Hepatic stellate cell (primary cell): ENCODE measurements around the gene CTNNA1.
A peak's percentile ranks its signal among the peaks of the same experiment; 100 is the strongest.

Experiments
- DNase-seq: peaks from one replicate; pipeline ENCODE4 v3.0.0; 2011; ENCODE audit warnings: low spot score

Gene CTNNA1

GRCh38 chr5:138849882-138850281 lies 96.7 kb downstream of the CTNNA1 start:
- DNase-seq: no peak

GRCh38 chr5:138850865-138851435 lies 97.7 kb downstream of the CTNNA1 start:
- DNase-seq: no peak

- no peak for DNase-seq
Measured at GRCh38 chr5:138853132-138853531, 99.9 kb downstream of the CTNNA1 start.

GRCh38 chr5:138867011-138867410 lies 113.8 kb downstream of the CTNNA1 start:
- no peak for DNase-seq

GRCh38 chr5:138869038-138869437 lies 115.8 kb downstream of the CTNNA1 start:
- no peak for DNase-seq

GRCh38 chr5:138869763-138870500 lies 116.7 kb downstream of the CTNNA1 start:
- DNase-seq: peak; percentile 7

GRCh38 chr5:138870611-138871010 lies 117.4 kb downstream of the CTNNA1 start:
- DNase-seq: no peak

GRCh38 chr5:138872841-138873465 lies 119.7 kb downstream of the CTNNA1 start:
- no peak for DNase-seq

GRCh38 chr5:138873466-138874221 lies 120.4 kb downstream of the CTNNA1 start:
- no peak for DNase-seq

- no peak for DNase-seq
Measured at GRCh38 chr5:138874241-138874640, 121.0 kb downstream of the CTNNA1 start.

GRCh38 chr5:138874771-138875551 lies 121.7 kb downstream of the CTNNA1 start, which contains the start of gene LRRTM2:
LRRTM2 (minus strand) TSS chr5:138875335; CDS start chr5:138874911, 424 bp downstream.
- no peak for DNase-seq

- no peak for DNase-seq
Measured at GRCh38 chr5:138875552-138875875, 122.3 kb downstream of the CTNNA1 start.

- no peak for DNase-seq
Measured at GRCh38 chr5:138875946-138876345, 122.7 kb downstream of the CTNNA1 start.

- DNase-seq: no peak
Measured at GRCh38 chr5:138876811-138877210, 123.6 kb downstream of the CTNNA1 start.

- DNase-seq: no peak
Measured at GRCh38 chr5:138878437-138879235, 125.4 kb downstream of the CTNNA1 start.

- no peak for DNase-seq
Measured at GRCh38 chr5:138883211-138883610, 130.0 kb downstream of the CTNNA1 start.

- DNase-seq: no peak
Measured at GRCh38 chr5:138884094-138884493, 130.9 kb downstream of the CTNNA1 start.

GRCh38 chr5:138884554-138884953 lies 131.3 kb downstream of the CTNNA1 start:
- no peak for DNase-seq

- no peak for DNase-seq
Measured at GRCh38 chr5:138889994-138890393, 136.8 kb downstream of the CTNNA1 start.

GRCh38 chr5:138890644-138891043 lies 137.4 kb downstream of the CTNNA1 start:
- DNase-seq: no peak

GRCh38 chr5:138895918-138896317 lies 142.7 kb downstream of the CTNNA1 start:
- no peak for DNase-seq
